ENCODE data around the gene CBFA2T2. TPM values are rescaled to one million over a fixed set of nuclear protein-coding genes. Genes with fewer than 3 reads are reported as not detected.

Gene CBFA2T2
- total RNA-seq, 3 donors from 2014 or later: 6.6 to 7.9 (median 7.5) TPM

DNA sequence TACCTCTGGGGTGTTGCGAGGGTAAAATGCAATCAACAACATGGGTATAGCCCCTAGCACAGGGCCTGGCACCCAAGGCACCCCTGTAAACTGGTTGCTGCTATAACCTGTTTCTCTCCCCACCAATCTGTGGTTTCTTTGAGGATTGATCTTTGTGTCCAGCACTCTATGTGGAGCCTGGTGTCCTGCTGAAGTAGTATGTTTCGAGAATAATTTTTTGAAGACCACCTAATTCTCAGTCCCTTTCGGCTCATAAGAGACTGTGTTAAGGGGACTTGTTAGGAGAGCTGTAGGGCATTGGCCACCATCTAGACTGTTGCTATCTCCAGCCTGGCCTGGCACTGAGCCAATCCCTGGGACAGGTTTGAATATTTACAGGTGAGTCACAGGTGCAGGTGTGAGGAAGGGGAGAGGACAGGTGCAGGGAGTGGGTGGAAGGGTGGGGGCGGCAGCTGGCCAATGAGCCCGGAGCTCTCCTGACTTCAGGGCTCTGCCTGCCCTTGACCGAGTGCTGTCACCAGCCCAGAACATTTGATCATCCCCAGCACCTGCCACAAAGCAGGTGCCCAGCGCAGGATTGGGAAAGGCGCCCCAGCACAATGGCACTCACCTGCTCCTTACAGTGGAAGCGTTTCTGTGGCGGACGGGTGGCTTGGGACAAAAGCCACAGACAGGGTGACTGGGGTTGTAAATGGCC, 164.2 kb downstream of the CBFA2T2 start:
- no peaks in the 10 kb centered on the region for H3K36me3 Mint-ChIP-seq (ENCODE audit: insufficient read depth)
- H3K9me3 Mint-ChIP-seq: no peaks in the 10 kb centered on the region
- no peak for DNase-seq
- H3K4me3 Mint-ChIP-seq: no peak overlapping the region
- no peak for ATAC-seq
- H3K27me3 Mint-ChIP-seq (ENCODE audit: low read depth): no peaks in the 10 kb centered on the region
- peaks cover 24% of the 10 kb centered on the region for H3K4me1 Mint-ChIP-seq (ENCODE audit: low read depth)

DNA sequence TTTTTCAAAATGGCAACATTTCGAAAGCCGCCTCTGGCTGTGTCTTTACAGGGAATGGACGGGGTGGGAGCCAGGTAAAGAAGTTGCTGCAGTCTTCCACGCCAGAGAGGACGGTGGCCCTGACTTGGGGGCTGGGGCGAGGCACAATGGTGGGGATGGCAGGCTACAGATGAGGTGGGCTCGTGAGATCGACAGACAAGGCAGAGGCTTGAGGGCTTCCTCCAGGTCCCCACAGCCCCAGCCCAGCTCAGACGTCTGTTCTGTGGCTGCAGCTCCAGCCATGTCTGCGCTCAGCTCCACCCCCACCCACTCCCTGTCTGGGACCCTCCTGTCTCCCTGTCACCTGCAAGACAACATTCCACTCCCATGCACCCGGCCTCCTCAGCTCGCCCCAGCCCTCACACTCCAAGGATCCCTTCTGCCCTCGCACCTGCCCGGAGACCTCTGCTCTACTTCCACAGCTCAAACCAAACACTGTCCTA, 164.8 kb downstream of the CBFA2T2 start:
- no peaks in the 10 kb centered on the region for H3K9me3 Mint-ChIP-seq
- H3K4me3 Mint-ChIP-seq: no peak overlapping the region
- H3K4me1 Mint-ChIP-seq (ENCODE audit: low read depth): peaks cover 20% of the 10 kb centered on the region
- no peaks in the 10 kb centered on the region for H3K36me3 Mint-ChIP-seq (ENCODE audit: insufficient read depth)
- no peak for ATAC-seq
- no peaks in the 10 kb centered on the region for H3K27me3 Mint-ChIP-seq (ENCODE audit: low read depth)
- DNase-seq: no peak

DNA sequence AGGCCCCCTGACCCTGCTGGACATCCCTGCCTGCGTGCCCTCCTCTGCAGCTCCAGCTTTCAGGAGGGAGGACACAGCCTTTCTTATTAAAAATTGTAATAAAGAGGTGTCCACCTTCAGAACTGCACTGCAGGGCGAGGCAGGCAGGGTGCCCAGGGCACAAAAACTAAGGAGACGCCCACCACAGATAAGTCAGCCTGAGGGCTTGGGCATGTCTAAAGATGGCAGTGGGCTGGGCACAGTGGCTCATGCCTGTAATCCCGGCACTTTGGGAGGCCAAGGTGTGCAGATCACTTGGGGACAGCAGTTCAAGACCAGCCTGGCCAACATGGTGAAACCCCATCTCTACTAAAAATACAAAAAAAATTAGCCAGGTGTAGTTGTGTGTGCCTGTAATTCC, 165.3 kb downstream of the CBFA2T2 start:
- no peaks in the 10 kb centered on the region for H3K36me3 Mint-ChIP-seq (ENCODE audit: insufficient read depth)
- H3K4me1 Mint-ChIP-seq (ENCODE audit: low read depth): peaks cover 20% of the 10 kb centered on the region
- H3K27me3 Mint-ChIP-seq (ENCODE audit: low read depth): no peaks in the 10 kb centered on the region
- no peak overlapping the region for H3K4me3 Mint-ChIP-seq
- DNase-seq (no peak), ATAC-seq (no peak)
- H3K9me3 Mint-ChIP-seq: no peaks in the 10 kb centered on the region

DNA sequence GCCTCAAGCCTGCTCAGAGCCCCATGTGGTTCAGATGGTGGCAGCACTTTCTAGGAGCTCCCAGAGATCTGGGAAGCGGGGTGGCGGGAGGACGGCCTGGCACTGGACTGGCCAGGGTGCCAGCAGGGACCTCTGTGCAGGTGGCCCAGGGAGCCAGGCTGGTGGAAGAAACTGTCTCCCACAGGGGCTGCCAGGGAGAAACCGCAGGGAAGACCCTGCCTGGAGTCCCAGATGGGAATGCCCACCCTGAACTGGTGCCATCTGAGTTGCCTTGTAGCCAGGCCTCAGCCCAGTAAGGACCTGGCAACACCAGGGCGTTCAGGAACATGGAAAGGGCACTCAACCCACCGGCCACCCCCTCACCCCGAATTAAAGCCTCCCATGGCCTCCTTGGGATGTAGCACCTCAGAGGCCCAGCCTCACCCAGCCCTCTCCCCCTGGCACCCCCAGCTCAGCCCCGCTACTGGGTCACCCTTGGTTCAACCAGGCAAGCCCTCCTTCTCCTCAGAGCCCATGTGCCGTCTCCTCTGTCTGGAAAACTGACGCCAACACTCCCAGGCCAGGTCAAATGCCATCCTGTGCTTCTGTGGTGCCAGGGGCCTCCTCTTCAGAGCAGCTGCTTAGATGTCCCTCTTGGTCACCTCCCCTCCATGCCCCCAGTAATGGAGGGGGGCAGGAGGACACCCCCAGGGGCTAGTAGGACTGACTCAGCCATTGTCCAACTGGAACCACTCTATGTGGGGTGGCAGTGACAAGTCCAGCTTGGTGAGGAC, 166.3 kb downstream of the CBFA2T2 start:
- H3K4me1 Mint-ChIP-seq (ENCODE audit: low read depth): peaks cover 20% of the 10 kb centered on the region
- ATAC-seq (no peak), DNase-seq (no peak)
- no peaks in the 10 kb centered on the region for H3K36me3 Mint-ChIP-seq (ENCODE audit: insufficient read depth)
- no peak overlapping the region for H3K4me3 Mint-ChIP-seq
- no peaks in the 10 kb centered on the region for H3K27me3 Mint-ChIP-seq (ENCODE audit: low read depth)
- no peaks in the 10 kb centered on the region for H3K9me3 Mint-ChIP-seq

DNA sequence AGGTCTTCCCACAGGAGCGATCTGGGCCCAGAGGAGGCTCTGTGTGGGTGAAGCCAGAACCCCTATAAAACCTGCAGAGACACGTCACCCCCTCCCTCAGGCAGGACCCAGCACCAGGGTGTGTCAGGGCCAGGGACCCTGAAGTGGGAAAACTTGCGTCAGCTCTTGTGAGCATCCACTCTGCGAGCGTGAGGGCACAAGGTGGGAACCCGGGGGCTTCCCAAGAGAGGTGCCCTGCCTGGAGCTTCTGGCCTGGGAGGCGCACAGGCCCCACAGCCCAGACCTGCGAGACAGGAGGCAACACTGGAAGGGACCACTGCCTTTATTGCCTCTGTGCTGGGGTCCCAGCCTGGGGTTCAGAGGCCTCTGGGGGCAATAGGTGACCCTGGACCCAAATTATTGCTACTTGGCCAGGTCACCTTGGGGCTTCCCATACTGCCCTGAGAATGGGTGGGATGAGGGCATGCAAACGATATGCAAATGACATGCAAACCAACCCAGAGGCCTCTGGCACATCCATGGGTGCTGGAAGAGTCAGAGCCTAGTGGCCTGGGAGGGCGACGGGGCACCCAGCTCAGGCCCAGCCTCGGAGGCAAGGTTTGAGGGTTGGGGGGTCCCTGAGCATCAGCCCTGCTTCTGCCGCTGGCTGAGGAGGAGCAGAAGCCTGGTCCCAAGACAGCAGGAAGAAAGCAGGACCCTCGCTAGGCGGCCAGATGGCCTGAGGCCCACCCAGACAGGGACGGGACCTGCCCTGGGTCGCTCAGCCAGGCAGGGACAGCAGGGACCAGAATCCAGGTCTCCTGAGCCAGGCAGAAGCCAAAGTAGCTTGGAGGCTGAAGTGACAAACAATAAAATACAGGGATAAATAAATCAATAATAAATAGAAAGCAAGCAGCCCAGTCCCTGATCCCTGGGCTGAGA, 167.1 kb downstream of the CBFA2T2 start:
- no peak overlapping the region for H3K4me3 Mint-ChIP-seq
- H3K4me1 Mint-ChIP-seq (ENCODE audit: low read depth): peaks cover 14% of the 10 kb centered on the region
- no peaks in the 10 kb centered on the region for H3K9me3 Mint-ChIP-seq
- no peaks in the 10 kb centered on the region for H3K27me3 Mint-ChIP-seq (ENCODE audit: low read depth)
- ATAC-seq (no peak), DNase-seq (no peak)
- no peaks in the 10 kb centered on the region for H3K36me3 Mint-ChIP-seq (ENCODE audit: insufficient read depth)

DNA sequence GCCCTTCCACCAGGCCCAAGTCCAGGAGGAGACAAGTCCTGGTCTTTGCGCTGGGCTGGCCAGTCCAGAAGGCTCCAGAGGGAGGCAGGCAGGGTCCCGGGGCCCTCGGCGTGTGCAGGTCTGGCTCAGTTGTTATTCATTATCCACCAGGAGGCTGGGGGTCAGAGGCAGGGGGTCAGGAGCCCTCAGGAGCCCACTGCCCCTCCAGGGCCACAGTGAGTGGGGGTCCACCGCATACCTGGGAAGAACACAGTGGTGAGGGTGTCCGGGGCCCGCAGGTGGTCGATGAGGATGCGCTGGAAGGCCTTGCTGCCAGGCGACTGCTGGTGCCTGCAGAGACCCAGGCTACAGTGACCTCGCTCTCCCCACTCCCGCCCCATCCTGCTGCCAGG, 167.8 kb downstream of the CBFA2T2 start:
- H3K36me3 Mint-ChIP-seq (ENCODE audit: insufficient read depth): no peaks in the 10 kb centered on the region
- ATAC-seq (no peak), DNase-seq (no peak)
- H3K27me3 Mint-ChIP-seq (ENCODE audit: low read depth): no peaks in the 10 kb centered on the region
- no peak overlapping the region for H3K4me3 Mint-ChIP-seq
- peaks cover 13% of the 10 kb centered on the region for H3K4me1 Mint-ChIP-seq (ENCODE audit: low read depth)
- H3K9me3 Mint-ChIP-seq: no peaks in the 10 kb centered on the region

DNA sequence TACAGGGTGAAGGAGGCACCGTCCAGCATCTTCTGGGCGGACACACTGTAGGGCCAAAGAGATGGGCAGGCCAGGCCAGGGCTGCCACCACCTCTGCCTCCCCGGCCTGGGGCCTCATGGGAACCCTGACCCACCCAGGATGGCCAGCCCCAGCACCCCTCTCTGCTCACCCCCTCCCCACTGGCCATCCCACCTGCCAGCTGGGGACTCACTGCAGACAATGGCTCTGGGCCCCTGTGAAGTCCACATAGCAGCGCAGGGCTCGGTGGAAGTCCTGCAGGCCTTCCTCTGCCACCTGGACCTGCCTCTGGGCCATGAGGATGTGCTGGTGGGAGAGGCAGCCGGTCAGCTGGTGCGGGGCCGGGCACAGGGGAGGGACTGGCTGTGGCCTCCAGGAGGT, 168.6 kb downstream of the CBFA2T2 start:
- no peaks in the 10 kb centered on the region for H3K9me3 Mint-ChIP-seq
- H3K4me3 Mint-ChIP-seq: no peak overlapping the region
- H3K27me3 Mint-ChIP-seq (ENCODE audit: low read depth): no peaks in the 10 kb centered on the region
- no peak for DNase-seq
- no peaks in the 10 kb centered on the region for H3K36me3 Mint-ChIP-seq (ENCODE audit: insufficient read depth)
- peaks cover 10% of the 10 kb centered on the region for H3K4me1 Mint-ChIP-seq (ENCODE audit: low read depth)
- no peak for ATAC-seq

DNA sequence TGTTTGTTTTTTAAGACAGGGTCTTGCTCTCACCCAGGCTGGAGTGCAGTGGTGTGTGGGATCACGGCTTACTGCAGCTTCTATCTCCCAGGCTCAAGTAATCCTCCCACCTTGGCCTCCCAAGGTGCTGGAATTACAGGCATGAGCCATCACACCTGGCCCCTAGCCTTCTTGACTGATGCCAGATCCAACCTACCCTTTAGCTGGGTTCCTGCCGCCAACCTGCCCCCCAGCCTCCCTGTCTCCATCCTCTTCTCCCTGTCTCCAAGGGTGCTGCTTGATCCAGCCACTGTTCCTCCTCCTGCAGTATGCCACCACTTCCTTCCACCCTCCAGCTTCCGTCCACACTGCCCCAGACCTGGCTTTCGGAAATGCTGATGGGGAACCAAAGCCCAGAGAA, 169.0 kb downstream of the CBFA2T2 start:
- Mint-ChIP-seq H3K9me3 (no peaks in the 10 kb centered on the region), H3K36me3 (ENCODE audit: insufficient read depth) (no peaks in the 10 kb centered on the region), H3K4me3 (no peak overlapping the region), H3K27me3 (ENCODE audit: low read depth) (no peaks in the 10 kb centered on the region), H3K4me1 (ENCODE audit: low read depth) (peaks cover 6% of the 10 kb centered on the region)
- no peak for DNase-seq
- ATAC-seq: no peak

DNA sequence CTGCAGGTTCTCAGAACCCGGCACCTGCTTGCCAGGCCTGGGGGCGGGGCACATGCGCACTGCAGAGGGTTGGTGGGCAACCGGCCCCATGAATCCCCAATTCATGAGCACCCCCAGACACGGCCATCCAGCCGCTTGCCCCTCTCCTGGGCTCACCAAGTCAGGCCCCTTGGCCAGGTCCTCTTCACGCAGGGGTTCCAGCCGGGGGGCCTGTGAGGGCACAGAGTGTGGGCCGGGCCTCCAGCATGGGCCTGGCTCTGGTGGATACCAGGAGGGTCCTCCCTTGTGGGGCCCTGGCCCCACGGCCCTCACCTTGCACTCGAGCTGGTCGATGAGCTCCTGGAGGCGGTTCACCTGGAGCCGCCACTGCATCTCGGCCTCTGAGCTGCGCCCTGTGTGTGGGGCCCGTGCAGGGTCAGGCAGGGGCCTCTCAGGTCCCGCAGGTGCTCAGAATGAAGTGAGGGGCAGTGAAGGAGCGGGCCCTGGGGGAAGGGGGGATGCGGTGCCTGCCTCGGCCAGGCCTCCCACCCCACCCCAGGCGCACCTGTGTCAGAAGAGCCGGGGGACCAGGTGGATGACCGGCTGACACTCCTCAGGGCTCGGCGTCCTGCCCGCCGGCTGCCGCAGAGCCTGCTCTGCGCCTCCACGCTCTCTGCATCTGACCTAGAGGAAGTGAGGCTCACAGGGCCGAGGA, 169.6 kb downstream of the CBFA2T2 start:
- DNase-seq: no peak
- Mint-ChIP-seq H3K4me3 (no peak overlapping the region), H3K36me3 (ENCODE audit: insufficient read depth) (no peaks in the 10 kb centered on the region), H3K27me3 (ENCODE audit: low read depth) (no peaks in the 10 kb centered on the region), H3K4me1 (ENCODE audit: low read depth) (peaks cover 9% of the 10 kb centered on the region), H3K9me3 (no peaks in the 10 kb centered on the region)
- ATAC-seq: no peak

DNA sequence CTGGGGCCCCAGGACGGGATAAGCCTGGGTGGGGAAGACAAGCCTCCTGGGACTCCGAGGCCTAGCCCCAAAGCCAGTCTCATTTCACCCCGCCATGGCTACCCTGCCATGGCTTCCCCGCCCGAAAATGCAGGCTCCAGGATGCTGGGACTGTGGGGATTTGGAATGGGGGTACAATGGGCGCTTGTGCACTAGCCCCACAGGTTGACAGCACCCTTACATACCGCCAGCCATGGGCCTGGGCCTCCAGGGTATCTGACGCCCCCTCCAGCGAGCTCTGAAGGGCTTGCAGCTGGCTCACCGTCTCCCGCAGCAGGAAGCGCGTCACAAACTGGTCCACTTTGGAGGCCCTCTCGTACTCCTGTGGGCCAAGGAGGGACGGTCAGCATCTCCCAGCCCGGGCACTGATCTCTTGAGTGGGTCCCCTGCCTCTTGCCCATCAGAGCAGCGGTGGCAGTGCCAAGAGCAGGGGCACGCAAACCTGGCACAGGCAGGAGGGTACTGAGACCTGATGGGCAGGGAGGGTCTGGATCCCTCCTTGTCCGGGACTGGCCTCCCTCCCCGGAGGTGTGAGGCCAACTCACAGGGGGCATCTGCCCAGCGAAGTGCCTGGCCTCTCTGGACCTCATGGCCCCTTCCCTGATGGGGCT, 170.3 kb downstream of the CBFA2T2 start:
- Mint-ChIP-seq H3K9me3 (no peaks in the 10 kb centered on the region), H3K4me1 (ENCODE audit: low read depth) (peaks cover 15% of the 10 kb centered on the region), H3K27me3 (ENCODE audit: low read depth) (no peaks in the 10 kb centered on the region), H3K36me3 (ENCODE audit: insufficient read depth) (no peaks in the 10 kb centered on the region), H3K4me3 (no peak overlapping the region)
- DNase-seq (no peak), ATAC-seq (no peak)

DNA sequence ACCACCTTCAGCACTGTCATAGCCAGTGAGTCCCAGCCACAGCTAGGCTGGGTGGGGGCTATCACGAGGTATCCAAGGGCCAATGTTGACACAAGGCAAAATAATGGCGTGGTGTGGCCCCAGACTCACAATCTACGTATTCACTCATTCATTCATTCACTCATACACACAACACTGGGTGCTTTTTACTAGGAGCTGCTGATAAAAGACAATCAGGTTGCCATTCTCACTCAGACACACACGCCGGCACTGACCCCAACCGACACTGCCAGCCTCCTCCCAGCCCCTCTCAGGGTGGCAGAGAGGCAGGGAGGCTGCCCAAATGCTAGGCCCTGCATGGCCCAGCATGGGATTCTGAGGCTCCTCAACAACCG, 170.8 kb downstream of the CBFA2T2 start:
- peaks cover 19% of the 10 kb centered on the region for H3K4me1 Mint-ChIP-seq (ENCODE audit: low read depth)
- no peak for DNase-seq
- H3K9me3 Mint-ChIP-seq: no peaks in the 10 kb centered on the region
- H3K36me3 Mint-ChIP-seq (ENCODE audit: insufficient read depth): no peaks in the 10 kb centered on the region
- H3K4me3 Mint-ChIP-seq: no peak overlapping the region
- H3K27me3 Mint-ChIP-seq (ENCODE audit: low read depth): no peaks in the 10 kb centered on the region
- ATAC-seq: no peak

DNA sequence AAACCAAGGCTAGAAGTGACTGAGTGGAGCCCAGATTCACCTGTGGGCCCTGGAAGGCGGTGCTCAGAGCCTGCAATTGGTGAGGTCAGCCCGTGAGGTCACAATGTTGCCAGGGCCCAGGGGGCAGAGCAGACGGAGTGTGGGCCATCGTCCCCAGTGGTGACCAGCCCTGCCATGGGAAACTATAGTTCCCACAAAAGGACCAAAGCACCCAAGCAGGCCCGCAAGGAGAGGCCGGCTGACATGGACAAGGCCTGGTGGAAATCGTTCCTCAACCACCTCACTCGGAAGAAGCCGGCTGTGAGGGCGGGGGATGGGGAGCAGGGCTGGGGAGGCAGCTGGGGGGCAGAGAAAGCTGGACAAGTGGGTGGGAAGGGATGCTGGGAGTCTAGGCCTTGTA, 172.3 kb downstream of the CBFA2T2 start, which contains the start of gene C20orf144:
TSS of gene C20orf144 (plus strand) at position 156 of the 400 bp plus-strand sequence. CDS start at position 175, 19 bp downstream.
- Mint-ChIP-seq H3K9me3 (no peaks in the 10 kb centered on the region), H3K4me1 (ENCODE audit: low read depth) (peaks cover 27% of the 10 kb centered on the region), H3K36me3 (ENCODE audit: insufficient read depth) (no peaks in the 10 kb centered on the region), H3K27me3 (ENCODE audit: low read depth) (no peaks in the 10 kb centered on the region), H3K4me3 (peak within 1 kb of the TSS; percentile 84)
- no peak for ATAC-seq
- no peak for DNase-seq

Data from activated T-cell treated with anti-CD3 and anti-CD28 coated beads, Interleukin-2, amount 50 U/mL, for 4 hours (primary cell).